PFSK-1 (cell line): ENCODE data around the gene PTPN14.

Experiments
- FOXP2 ChIP-seq: optimal IDR thresholded peaks from 2 replicates; pipeline ENCODE3; 2011; ENCODE audit warnings: borderline replicate concordance, control low read depth, inconsistent platforms; ENCODE audit not compliant: insufficient read depth; ENCODE audit errors: extremely low read length, extremely low read depth
- POLR2AphosphoS5 ChIP-seq: IDR thresholded peaks from 2 replicates; pipeline ENCODE4 v1.6.1; 2012; ENCODE audit warnings: low read depth, mild to moderate bottlenecking, control low read depth, low read length, moderate library complexity
- SIN3A ChIP-seq: IDR thresholded peaks from 2 replicates; pipeline ENCODE4 v1.6.1; 2012; ENCODE audit warnings: mild to moderate bottlenecking, low read length, moderate library complexity, borderline replicate concordance; ENCODE audit not compliant: insufficient read depth
- TAF1 ChIP-seq: IDR thresholded peaks from 2 replicates; pipeline ENCODE4 v1.6.1; 2012; ENCODE audit warnings: low read length, control low read depth, borderline replicate concordance; ENCODE audit not compliant: insufficient read depth
- TF ChIP-seq, protein P1 (sequence below), 2 experiments: IDR thresholded peaks; 2 replicates each; pipeline versions ENCODE4 v1.6.1 to v1.8.0; 2011 to 2012; ENCODE audit warnings: low read depth in 2 of 2, low read length in 2 of 2, control low read depth in 1 of 2, inconsistent platforms in 1 of 2, mild to moderate bottlenecking in 1 of 2, moderate library complexity in 1 of 2; ENCODE audit not compliant: insufficient read depth in 1 of 2

DNA sequence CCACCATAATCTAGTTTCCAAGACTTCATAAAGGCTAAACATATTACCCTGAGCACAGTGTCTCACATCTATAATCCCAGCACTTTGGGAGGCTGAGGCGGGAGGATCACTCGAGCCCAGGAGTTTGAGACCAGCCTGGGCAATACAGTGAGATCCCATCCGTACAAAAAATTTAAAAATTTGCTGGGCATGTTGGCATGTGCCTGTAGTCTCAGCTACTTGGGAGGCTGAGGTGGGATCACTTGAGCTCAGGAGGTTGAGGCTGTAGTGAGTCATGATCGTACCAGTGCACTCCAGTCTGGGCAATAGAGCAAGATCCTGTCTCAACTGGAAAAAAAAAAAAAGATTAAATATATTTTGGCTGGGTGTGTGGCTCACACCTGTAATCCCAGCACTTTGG, 90.1 kb downstream of the PTPN14 start:
- TF ChIP-seq TAF1 (no peak), POLR2AphosphoS5 (no peak), SIN3A (no peak), FOXP2 (no peak)
- TF ChIP-seq, protein P1, sequence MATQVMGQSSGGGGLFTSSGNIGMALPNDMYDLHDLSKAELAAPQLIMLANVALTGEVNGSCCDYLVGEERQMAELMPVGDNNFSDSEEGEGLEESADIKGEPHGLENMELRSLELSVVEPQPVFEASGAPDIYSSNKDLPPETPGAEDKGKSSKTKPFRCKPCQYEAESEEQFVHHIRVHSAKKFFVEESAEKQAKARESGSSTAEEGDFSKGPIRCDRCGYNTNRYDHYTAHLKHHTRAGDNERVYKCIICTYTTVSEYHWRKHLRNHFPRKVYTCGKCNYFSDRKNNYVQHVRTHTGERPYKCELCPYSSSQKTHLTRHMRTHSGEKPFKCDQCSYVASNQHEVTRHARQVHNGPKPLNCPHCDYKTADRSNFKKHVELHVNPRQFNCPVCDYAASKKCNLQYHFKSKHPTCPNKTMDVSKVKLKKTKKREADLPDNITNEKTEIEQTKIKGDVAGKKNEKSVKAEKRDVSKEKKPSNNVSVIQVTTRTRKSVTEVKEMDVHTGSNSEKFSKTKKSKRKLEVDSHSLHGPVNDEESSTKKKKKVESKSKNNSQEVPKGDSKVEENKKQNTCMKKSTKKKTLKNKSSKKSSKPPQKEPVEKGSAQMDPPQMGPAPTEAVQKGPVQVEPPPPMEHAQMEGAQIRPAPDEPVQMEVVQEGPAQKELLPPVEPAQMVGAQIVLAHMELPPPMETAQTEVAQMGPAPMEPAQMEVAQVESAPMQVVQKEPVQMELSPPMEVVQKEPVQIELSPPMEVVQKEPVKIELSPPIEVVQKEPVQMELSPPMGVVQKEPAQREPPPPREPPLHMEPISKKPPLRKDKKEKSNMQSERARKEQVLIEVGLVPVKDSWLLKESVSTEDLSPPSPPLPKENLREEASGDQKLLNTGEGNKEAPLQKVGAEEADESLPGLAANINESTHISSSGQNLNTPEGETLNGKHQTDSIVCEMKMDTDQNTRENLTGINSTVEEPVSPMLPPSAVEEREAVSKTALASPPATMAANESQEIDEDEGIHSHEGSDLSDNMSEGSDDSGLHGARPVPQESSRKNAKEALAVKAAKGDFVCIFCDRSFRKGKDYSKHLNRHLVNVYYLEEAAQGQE (IDR thresholded peaks at IDR 0.05; ENCODE audit: insufficient read depth in 1 of 2, low read depth in 2 of 2, low read length in 2 of 2): no peak
